ENCODE data around the gene AXIN1.

The AXIN1 gene

DNA sequence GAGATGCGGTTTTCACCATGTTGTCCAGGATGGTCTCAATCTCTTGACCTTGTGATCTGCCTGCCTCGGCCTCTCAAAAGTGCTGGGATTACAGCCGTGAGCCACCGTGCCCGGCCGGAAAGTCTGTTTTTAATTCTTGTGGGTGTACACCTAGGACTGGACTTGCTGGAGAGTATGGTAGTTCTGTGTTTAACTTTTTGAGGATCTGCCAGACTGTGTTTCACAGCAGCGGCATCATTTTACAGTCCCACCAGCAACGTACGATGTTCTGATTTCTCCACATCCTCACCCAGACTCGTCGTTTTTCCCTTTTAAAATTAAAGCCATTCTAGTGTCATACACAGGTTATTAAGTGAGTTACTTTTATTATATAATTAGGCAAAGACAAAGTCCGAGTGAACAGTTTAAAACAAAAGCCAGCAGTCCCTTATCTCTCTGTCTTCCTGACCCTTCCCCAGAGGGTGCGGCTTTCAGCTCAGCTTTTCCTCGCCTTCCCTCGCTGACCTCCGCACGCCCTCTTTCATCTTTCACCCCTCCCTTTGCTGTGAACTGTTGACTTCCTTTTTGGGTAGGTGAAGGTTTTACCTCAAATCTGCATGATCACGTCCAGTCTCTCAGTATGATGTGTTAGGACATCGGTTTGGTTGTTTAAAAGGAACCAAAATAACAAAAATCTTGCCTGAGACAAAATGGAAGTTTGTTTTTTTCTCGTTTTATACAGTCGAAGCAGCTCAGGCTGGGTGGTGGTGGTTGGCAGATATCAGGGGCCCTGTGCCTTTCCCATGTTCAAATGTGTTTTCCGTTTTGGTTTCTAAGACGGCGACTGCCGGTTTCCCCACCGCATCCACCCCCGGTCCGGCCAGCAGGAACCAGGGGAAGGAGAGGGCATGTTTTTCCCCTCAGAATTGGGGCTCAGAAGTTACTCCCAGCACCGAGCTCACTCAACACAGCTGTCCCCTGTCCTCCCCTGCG, 99.9 kb downstream of the AXIN1 start:
- TF ChIP-seq, protein P1, sequence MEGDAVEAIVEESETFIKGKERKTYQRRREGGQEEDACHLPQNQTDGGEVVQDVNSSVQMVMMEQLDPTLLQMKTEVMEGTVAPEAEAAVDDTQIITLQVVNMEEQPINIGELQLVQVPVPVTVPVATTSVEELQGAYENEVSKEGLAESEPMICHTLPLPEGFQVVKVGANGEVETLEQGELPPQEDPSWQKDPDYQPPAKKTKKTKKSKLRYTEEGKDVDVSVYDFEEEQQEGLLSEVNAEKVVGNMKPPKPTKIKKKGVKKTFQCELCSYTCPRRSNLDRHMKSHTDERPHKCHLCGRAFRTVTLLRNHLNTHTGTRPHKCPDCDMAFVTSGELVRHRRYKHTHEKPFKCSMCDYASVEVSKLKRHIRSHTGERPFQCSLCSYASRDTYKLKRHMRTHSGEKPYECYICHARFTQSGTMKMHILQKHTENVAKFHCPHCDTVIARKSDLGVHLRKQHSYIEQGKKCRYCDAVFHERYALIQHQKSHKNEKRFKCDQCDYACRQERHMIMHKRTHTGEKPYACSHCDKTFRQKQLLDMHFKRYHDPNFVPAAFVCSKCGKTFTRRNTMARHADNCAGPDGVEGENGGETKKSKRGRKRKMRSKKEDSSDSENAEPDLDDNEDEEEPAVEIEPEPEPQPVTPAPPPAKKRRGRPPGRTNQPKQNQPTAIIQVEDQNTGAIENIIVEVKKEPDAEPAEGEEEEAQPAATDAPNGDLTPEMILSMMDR (IDR thresholded peaks at IDR 0.05; ENCODE audit: low read depth, low read length, missing control alignments) = no peak
- DNase-seq (ENCODE audit: low read depth) = no peak
- H3K4me3 ChIP-seq (ENCODE audit: low read depth, low read length) = no peak overlapping the region
- in situ Hi-C loops (cut with HindIII; ENCODE audit: low sequenced_read_pairs) = no loop called here

DNA sequence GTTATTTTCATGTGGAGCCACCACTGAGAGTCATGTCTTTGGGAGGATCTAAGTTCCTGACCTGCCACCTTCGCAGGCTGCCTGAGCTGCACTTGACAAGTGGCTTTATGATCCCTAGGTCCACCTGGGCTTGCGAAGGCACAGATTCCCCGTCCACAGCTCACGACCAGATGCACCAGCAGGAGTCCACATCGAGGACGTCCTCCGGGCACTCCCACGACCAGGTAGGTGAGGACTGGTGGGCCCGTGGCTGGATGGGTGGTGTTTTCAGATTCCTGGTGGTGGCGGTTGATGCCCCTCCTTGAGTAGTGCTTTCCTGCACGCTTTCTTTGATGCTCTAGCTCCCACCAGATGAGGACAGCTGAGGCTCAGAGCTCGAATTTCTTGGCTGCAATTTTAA, 103.1 kb downstream of the AXIN1 start:
- DNase-seq (ENCODE audit: low read depth) = no peak
- TF ChIP-seq, protein P1 (IDR thresholded peaks at IDR 0.05; ENCODE audit: low read depth, low read length, missing control alignments) = no peak
- in situ Hi-C loops (cut with HindIII; ENCODE audit: low sequenced_read_pairs) = loop anchor here (5.0 kb wide), 2 partner anchors 38 to 52 kb away; no protein-coding TSS in a partner anchor

DNA sequence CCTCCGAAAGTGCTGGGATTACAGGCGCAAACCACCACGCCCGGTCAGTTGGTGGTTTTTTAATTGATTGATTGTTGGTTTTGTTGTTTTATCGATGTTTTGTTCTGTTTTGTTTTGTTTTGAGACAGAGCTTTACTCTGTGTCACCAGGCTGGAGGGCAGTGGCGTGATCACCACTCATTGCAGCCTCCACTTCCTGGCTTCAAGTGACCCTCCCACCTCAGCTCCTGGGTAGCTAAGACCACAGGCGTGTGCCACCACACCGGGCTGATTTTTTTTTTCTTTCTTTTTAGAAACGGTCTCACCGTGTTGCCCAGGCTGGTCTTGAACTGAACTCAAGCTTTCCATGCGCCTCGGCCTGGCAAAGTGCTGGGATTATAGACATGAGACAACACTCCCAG, 105.5 kb downstream of the AXIN1 start:
- no peak overlapping the region for H3K4me3 ChIP-seq (ENCODE audit: low read depth, low read length)
- in situ Hi-C loops (cut with HindIII; ENCODE audit: low sequenced_read_pairs) = loop anchor here (5.0 kb wide), 2 partner anchors 40 to 50 kb away; no protein-coding TSS in a partner anchor
- no peak for DNase-seq (ENCODE audit: low read depth)
- TF ChIP-seq, protein P1 (IDR thresholded peaks at IDR 0.05; ENCODE audit: low read depth, low read length, missing control alignments) = no peak

More for the DNA sequence above, 103.1 kb downstream of the AXIN1 start:
- H3K4me3 ChIP-seq (ENCODE audit: low read depth, low read length) = no peak overlapping the region

DNA sequence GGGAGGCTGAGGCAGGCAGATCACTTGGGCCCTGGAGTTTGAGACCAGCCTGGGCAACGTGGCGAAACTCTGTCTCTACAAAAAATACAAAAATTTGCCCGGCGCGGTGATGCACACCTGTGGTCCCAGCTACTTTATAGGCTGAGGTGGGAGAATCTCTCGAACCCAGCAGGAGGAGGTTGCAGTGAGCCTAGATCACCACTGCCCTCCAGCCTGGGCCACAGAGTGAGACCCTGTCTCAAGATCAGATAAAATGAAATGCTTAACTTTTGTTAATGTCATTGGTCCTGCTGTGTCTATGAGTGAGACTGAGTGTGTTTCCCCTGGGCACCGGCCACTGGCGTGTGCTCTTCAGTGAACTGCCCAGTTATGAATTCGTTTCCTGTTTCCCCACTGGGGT, 107.4 kb downstream of the AXIN1 start:
- H3K4me3 ChIP-seq (ENCODE audit: low read depth, low read length) = no peak overlapping the region
- DNase-seq (ENCODE audit: low read depth) = no peak
- in situ Hi-C loops (cut with HindIII; ENCODE audit: low sequenced_read_pairs) = loop anchor here (5.0 kb wide), 2 partner anchors 42 to 48 kb away; no protein-coding TSS in a partner anchor
- TF ChIP-seq, protein P1 (IDR thresholded peaks at IDR 0.05; ENCODE audit: low read depth, low read length, missing control alignments) = no peak

DNA sequence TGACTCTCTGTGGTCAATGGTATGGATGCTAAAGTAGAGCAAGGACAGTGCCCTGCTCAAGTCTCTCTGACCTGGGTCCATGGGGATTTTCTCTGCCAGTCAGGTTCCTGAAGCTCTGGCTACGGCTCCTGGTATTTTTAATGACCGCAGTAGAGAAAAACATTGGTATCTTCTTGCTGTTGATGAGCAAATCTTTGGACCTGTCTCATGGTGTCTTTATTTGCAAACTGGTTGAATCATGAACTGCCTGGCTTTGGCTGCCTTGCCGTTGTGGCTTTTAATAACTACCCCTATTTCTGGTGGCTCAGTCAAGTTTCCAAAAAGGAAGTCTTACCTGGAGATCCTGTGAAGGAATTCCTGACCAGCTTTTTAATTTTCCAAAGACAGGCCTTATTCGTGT, 109.2 kb downstream of the AXIN1 start:
- no peak overlapping the region for H3K4me3 ChIP-seq (ENCODE audit: low read depth, low read length)
- TF ChIP-seq, protein P1 (IDR thresholded peaks at IDR 0.05; ENCODE audit: low read depth, low read length, missing control alignments) = no peak
- in situ Hi-C loops (cut with HindIII; ENCODE audit: low sequenced_read_pairs) = no loop called here
- no peak for DNase-seq (ENCODE audit: low read depth)

DNA sequence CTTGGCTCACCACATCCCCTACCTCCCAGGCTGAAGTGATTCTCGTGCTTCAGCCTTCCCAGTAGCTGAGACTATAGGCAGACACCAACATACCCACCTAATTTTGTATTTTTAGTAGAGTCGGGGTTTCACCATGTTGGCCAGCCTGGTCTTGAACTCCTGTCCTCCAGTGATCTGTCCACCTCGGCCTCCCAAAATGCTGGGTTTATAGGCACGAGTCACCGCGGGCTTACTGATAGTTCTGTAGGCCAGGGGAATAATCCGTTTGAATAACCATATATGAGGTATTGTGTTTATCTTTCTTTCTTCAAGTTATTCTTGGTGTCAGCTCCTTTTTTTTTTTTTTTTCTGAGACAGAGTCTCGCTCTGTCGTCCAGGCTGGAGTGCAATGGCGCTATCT, 110.2 kb downstream of the AXIN1 start:
- no peak overlapping the region for H3K4me3 ChIP-seq (ENCODE audit: low read depth, low read length)
- TF ChIP-seq, protein P1 (IDR thresholded peaks at IDR 0.05; ENCODE audit: low read depth, low read length, missing control alignments) = no peak
- no peak for DNase-seq (ENCODE audit: low read depth)
- in situ Hi-C loops (cut with HindIII; ENCODE audit: low sequenced_read_pairs) = no loop called here

All from astrocyte of the cerebellum (primary cell).